ENCODE data around the gene PRKG2.

PRKG2 gene

DNA sequence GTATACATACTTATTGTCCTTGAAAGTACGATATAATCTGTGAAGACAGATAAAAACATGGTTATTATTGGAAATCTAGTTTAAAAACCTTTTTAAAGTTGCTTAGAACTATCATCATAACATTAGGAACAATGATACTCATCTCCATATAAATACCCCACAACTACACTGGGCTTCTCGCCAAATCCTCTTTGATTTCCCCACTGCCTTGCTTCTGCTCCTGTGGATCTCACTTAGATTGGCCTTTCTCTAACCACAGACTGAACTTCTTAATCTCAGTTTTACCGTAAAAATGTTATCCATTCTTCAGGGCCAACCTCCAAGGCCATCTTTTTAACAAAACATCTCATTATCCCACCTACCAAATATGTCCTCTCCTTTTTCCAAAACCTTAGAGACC is 77.6 kb downstream of the PRKG2 start:
- no peak for FAIRE-seq

DNA sequence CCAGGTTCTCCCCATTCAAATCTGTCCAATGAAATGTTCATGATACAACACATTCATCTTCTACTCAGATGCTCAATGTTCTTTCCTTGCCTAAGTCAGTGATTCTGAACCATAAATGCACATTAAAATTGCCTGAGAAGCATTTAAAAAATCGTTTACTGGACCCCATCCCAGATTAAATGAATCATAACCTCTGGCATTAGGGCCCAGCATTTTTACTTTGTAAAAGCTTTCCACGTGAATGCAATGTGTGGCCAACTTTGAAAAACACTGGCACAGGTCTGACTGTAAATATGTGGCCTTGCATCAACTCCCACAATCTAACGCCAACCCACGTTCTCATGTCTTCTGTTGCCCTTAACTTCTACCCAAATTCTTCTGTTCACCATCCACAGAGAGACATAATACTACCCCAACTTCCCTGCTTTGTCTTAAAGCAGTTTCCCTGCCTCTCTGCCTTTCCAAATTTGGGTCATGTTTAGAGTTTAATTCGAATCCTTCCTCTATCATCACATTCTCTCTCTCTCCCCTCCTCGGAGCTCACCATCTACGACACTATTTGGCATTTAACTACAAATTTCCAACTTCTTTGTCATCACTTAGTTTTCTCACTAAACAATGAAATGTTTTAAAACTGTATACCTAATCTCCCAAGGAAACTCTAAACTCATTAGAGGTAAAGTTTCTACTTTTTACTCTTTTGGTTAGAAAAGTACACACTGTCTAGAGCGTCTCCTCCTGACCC is 78.7 kb downstream of the PRKG2 start:
- DNase-seq (ENCODE audit: insufficient read length, low spot score): no peak
- FAIRE-seq: no peak
- TF ChIP-seq, protein P1, sequence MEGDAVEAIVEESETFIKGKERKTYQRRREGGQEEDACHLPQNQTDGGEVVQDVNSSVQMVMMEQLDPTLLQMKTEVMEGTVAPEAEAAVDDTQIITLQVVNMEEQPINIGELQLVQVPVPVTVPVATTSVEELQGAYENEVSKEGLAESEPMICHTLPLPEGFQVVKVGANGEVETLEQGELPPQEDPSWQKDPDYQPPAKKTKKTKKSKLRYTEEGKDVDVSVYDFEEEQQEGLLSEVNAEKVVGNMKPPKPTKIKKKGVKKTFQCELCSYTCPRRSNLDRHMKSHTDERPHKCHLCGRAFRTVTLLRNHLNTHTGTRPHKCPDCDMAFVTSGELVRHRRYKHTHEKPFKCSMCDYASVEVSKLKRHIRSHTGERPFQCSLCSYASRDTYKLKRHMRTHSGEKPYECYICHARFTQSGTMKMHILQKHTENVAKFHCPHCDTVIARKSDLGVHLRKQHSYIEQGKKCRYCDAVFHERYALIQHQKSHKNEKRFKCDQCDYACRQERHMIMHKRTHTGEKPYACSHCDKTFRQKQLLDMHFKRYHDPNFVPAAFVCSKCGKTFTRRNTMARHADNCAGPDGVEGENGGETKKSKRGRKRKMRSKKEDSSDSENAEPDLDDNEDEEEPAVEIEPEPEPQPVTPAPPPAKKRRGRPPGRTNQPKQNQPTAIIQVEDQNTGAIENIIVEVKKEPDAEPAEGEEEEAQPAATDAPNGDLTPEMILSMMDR (IDR thresholded peaks at IDR 0.05; ENCODE audit: insufficient read depth, missing control alignments): no peak

More for the DNA sequence above, 77.6 kb downstream of the PRKG2 start:
- TF ChIP-seq, protein P1 (IDR thresholded peaks at IDR 0.05; ENCODE audit: insufficient read depth, missing control alignments): no peak
- no peak for DNase-seq (ENCODE audit: insufficient read length, low spot score)

DNA sequence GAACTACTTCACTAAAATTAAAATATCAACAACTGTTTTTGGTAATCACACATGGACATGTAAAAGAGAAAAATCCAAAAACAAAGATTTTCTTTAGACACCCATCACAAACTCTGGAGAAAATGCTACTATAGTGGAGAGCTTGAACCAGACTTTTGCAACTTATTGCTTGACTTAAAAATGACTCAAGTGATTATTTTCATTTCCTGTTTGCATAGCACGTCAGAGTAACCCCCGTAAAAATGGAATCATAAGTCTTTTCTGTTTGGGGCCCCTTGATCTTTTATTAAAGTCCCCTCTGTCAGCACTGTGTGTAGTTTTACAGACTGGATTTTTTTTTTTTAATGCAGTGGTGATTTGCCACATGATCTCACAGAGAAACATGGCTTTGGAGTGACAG is 79.5 kb downstream of the PRKG2 start:
- FAIRE-seq: no peak
- no peak for DNase-seq (ENCODE audit: insufficient read length, low spot score)
- TF ChIP-seq, protein P1 (IDR thresholded peaks at IDR 0.05; ENCODE audit: insufficient read depth, missing control alignments): no peak

DNA sequence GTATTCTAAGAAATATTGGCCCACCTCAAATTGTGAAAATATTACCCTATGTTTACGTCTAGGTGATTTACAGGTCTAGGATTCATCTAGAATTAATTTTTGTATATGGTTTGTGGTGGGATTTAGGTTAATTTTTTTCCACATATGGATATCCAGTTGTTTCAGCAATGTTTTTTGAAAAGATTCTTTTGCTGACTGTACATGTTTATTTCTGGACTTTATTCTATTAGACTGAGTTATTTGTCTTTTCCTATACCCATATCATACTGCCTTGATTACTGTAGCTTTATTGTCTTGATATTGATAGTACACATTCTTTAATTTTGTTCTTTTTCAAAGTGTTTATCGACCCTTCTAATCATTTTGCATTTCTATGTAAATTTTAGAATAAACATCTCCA is 83.5 kb downstream of the PRKG2 start:
- TF ChIP-seq, protein P1 (IDR thresholded peaks at IDR 0.05; ENCODE audit: insufficient read depth, missing control alignments): no peak
- FAIRE-seq (no peak), DNase-seq (ENCODE audit: insufficient read length, low spot score) (no peak)

DNA sequence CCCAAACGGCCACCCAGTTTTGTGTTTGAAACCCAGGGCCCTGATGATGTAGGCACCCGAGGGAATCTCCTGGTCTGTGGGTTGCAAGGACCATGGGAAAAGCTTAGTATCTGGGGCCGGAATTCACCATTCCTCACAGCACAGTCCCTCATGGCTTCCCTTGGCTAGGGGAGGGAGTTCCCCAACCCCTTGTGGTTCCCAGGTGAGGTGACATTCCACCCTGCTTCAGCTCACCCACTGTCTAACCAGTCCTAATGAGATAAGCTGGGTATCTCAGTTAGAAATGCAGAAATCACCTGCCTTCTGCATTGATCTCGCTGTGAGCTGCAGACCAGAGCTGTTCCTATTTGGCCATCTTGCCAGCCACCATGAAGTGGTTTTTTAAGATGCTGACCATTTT is 84.0 kb downstream of the PRKG2 start:
- FAIRE-seq: no peak

DNA sequence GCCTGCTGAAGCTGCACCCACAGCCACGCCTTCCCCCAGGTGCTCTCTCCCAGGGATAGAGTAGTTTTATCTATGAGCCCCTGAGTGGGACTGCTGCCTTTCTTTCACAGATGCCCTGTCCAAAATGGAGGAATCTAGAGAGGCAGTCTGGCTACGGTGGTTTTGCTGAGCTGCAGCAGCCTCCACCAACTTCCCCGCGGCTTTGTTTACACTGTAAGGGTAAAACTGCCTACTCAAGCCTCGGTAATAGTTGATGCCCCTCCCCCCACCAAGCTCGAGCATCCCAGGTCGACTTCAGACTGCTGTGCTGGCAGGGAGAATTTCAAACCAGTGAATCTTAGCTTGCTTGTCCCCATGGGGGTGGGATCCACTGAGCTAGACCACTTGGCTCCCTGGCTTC is 84.5 kb downstream of the PRKG2 start:
- FAIRE-seq (no peak), DNase-seq (ENCODE audit: insufficient read length, low spot score) (no peak)
- TF ChIP-seq, protein P1 (IDR thresholded peaks at IDR 0.05; ENCODE audit: insufficient read depth, missing control alignments): no peak

More for the DNA sequence above, 84.0 kb downstream of the PRKG2 start:
- DNase-seq (ENCODE audit: insufficient read length, low spot score): no peak
- TF ChIP-seq, protein P1 (IDR thresholded peaks at IDR 0.05; ENCODE audit: insufficient read depth, missing control alignments): no peak

DNA sequence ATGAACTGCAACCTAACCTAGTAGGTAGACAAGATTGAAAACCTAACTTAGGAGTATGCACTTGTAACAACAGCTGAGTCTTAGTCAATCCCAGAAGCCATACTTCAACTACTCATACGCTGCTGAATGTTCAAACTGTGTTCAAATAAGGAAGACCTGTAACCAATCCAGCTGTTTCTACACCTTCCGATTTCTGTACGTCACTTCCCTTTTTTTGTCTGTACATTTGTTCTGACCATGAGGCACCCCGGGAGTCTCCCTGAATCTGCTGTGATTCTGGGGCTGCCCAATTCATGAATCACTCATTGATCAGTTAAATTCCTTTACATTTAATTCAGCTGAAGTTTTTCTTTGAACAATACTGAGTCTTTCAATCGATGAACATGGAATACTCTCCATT is 95.0 kb downstream of the PRKG2 start:
- FAIRE-seq: no peak
- TF ChIP-seq, protein P1 (IDR thresholded peaks at IDR 0.05; ENCODE audit: insufficient read depth, missing control alignments): no peak
- DNase-seq (ENCODE audit: insufficient read length, low spot score): no peak

Data from D721Med (cell line).